GM23338 (cell line): ENCODE data around the gene CYB5A. TPM values are rescaled to one million over a fixed set of nuclear protein-coding genes. Genes with fewer than 3 reads are reported as not detected.

Experiments
- ATAC-seq: fragments of 200-7000 bp; cut with Tn5 transposase; 3 replicates; pipeline ENCODE4 v1.9.1; 2020
- DNase-seq: peaks from one replicate; pipeline ENCODE4 v3.0.0-alpha.2; 2015; ENCODE audit warnings: low spot score
- H2AFZ ChIP-seq: fragments of 200-600 bp; sonication (generic); 2 replicates; pipeline ENCODE4 v1.8.0; 2016; ENCODE audit warnings: antibody characterized with exemption, mild to moderate bottlenecking, moderate library complexity
- H3F3A ChIP-seq: fragments of 200-600 bp; sonication (generic); replicated peaks from 2 replicates; pipeline ENCODE4 v1.8.0; 2017; ENCODE audit warnings: antibody characterized with exemption, mixed run types, low read depth
- H3K27ac ChIP-seq: fragments of 200-600 bp; sonication (generic); 2 replicates; pipeline ENCODE4 v1.6.1; 2016; ENCODE audit warnings: low read depth
- H3K27me3 ChIP-seq: fragments of 200-600 bp; sonication (generic); 2 replicates; pipeline ENCODE4 v1.8.0; 2016; ENCODE audit warnings: mild to moderate bottlenecking, mixed run types, moderate library complexity; ENCODE audit not compliant: insufficient read depth
- H3K36me3 ChIP-seq: fragments of 200-600 bp; sonication (generic); 2 replicates; pipeline ENCODE4 v1.8.0; 2016; ENCODE audit warnings: mild to moderate bottlenecking; ENCODE audit not compliant: insufficient read depth
- H3K4me1 ChIP-seq: fragments of 200-600 bp; sonication (generic); 2 replicates; pipeline ENCODE4 v1.8.0; 2016; ENCODE audit warnings: mild to moderate bottlenecking, moderate library complexity; ENCODE audit not compliant: insufficient read depth
- H3K4me2 ChIP-seq: fragments of 200-600 bp; sonication (generic); 2 replicates; pipeline ENCODE4 v1.7.1; 2017; ENCODE audit warnings: mixed run types
- H3K4me3 ChIP-seq: fragments of 200-600 bp; sonication (generic); 2 replicates; pipeline ENCODE4 v1.6.1; 2016; ENCODE audit warnings: mixed run types
- H3K79me2 ChIP-seq: fragments of 200-600 bp; sonication (generic); replicated peaks from 2 replicates; pipeline ENCODE4 v1.8.0; 2017; ENCODE audit warnings: mild to moderate bottlenecking; ENCODE audit not compliant: insufficient read depth
- H3K9me2 ChIP-seq: fragments of 200-600 bp; sonication (generic); 2 replicates; pipeline ENCODE4 v1.8.0; 2017; ENCODE audit not compliant: insufficient read depth
- H4K20me1 ChIP-seq: fragments of 200-600 bp; sonication (generic); replicated peaks from 2 replicates; pipeline ENCODE4 v1.8.0; 2017; ENCODE audit warnings: mild to moderate bottlenecking; ENCODE audit not compliant: insufficient read depth
- H3K27ac Mint-ChIP-seq: 2 replicates; pipeline ENCODE4 v1.8.0; 2020; ENCODE audit warnings: inconsistent platforms, mild to moderate bottlenecking, moderate library complexity, mixed read lengths
- H3K27me3 Mint-ChIP-seq: 3 replicates; pipeline ENCODE4 v1.8.0; 2022; ENCODE audit warnings: low read depth, mild to moderate bottlenecking, moderate library complexity, mixed read lengths, inconsistent platforms; ENCODE audit not compliant: insufficient read depth, poor library complexity
- H3K36me3 Mint-ChIP-seq: 3 replicates; pipeline ENCODE4 v1.8.0; 2021; ENCODE audit warnings: low read depth, mild to moderate bottlenecking, inconsistent platforms, moderate library complexity, mixed read lengths
- H3K4me1 Mint-ChIP-seq: 3 replicates; pipeline ENCODE4 v1.8.0; 2020; ENCODE audit warnings: mild to moderate bottlenecking, inconsistent platforms, mixed read lengths
- H3K4me3 Mint-ChIP-seq: 3 replicates; pipeline ENCODE4 v1.8.0; 2021; ENCODE audit warnings: moderate library complexity, mild to moderate bottlenecking, inconsistent platforms, mixed read lengths
- H3K9me3 Mint-ChIP-seq: 3 replicates; pipeline ENCODE4 v1.8.0; 2020; ENCODE audit warnings: moderate library complexity, mild to moderate bottlenecking, inconsistent platforms, mixed read lengths
- EZH2 ChIP-seq: fragments of 200-600 bp; sonication (generic); IDR thresholded peaks from one replicate; pipeline ENCODE4 v1.8.0; 2017; ENCODE audit warnings: antibody characterized with exemption, mild to moderate bottlenecking, low read depth; ENCODE audit not compliant: unreplicated experiment
- EZH2phosphoT487 ChIP-seq: fragments of 200-600 bp; sonication (generic); IDR thresholded peaks from one replicate; pipeline ENCODE4 v1.8.1; 2018; ENCODE audit warnings: antibody characterized with exemption; ENCODE audit not compliant: unreplicated experiment
- JUNB ChIP-seq: IDR thresholded peaks from one replicate; pipeline ENCODE4 v1.6.1; 2016; ENCODE audit warnings: antibody characterized with exemption; ENCODE audit not compliant: unreplicated experiment
- NANOG ChIP-seq: IDR thresholded peaks from 2 replicates; pipeline ENCODE4 v1.6.1; 2016; ENCODE audit warnings: antibody characterized with exemption, borderline replicate concordance
- STAT1 ChIP-seq: IDR thresholded peaks from one replicate; pipeline ENCODE4 v1.6.1; 2016; ENCODE audit warnings: antibody characterized with exemption; ENCODE audit not compliant: unreplicated experiment
- ZNF114 ChIP-seq: fragments of 250-450 bp; sonication (Bioruptor Pico); IDR thresholded peaks from 2 replicates; pipeline ENCODE4 v1.5.0; 2020; ENCODE audit warnings: mild to moderate bottlenecking, moderate library complexity
- ZNF331 ChIP-seq: fragments of 250-450 bp; sonication (Bioruptor Pico); IDR thresholded peaks from 2 replicates; pipeline ENCODE4 v1.5.0; 2020; ENCODE audit warnings: low read depth, mild to moderate bottlenecking, moderate library complexity
- polyA plus RNA-seq: library from polyadenylated mRNA; unstranded; fragments of >200 nt; fragmentation: Nextera tagmentation; extraction: Ambion mirVana; gene quantifications from 2 replicates; pipeline ENCODE4 v1.2.1, GENCODE V29; 2016
- total RNA-seq: library from RNA; depleted of rRNA; stranded (reverse); fragments of >200 nt; shearing (Covaris generic); gene quantifications from 2 replicates; pipeline ENCODE4 v1.2.3, GENCODE V29; 2014
- TF ChIP-seq, protein P1 (sequence below): IDR thresholded peaks from one replicate; pipeline ENCODE4 v1.6.1; 2018; ENCODE audit warnings: antibody characterized with exemption; ENCODE audit not compliant: unreplicated experiment
- TF ChIP-seq, protein P2 (sequence below): fragments of 250-450 bp; sonication (Bioruptor Pico); IDR thresholded peaks from 2 replicates; pipeline ENCODE4 v1.5.0; 2020; ENCODE audit warnings: mild to moderate bottlenecking, moderate library complexity
- TF ChIP-seq, protein P3 (sequence below): IDR thresholded peaks from 2 replicates; pipeline ENCODE4 v1.6.1; 2016; ENCODE audit warnings: antibody characterized with exemption

CYB5A gene
- total and polyA plus RNA-seq, 2 experiments from 2014 or later: 136 to 283 TPM

DNA sequence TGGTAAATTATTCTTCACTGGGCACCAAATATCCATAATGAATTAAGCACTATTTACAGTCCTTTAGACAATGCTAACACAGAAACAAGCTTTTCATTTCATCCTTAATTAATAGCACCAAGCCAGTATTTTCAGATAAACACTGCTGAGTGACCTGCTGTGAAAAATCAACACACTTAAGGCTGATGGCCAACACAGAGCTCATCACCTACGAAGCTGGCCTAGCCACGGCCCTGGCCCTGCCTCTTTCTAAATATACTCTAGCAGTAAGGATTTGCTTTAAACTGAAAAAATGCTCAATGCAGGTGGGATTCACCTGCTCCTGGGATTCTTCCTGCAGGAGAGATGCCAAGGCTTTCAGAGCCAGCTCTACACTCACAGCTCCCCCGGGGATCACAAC, 18.4 kb downstream of the CYB5A start:
- peaks cover 39% of the 10 kb centered on the region for H3K36me3 Mint-ChIP-seq
- Histone ChIP-seq H4K20me1 (peaks cover 20% of the 10 kb centered on the region), H2AFZ (no peak overlapping the region), H3K27ac (no peak overlapping the region), H3K4me3 (no peak overlapping the region), H3K79me2 (peaks cover 95% of the 10 kb centered on the region), H3K27me3 (no peaks in the 10 kb centered on the region), H3K9me2 (no peaks in the 10 kb centered on the region), H3K36me3 (no peaks in the 10 kb centered on the region; the same call in 1 of the 2 replicates), H3K4me1 (peaks cover 14% of the 10 kb centered on the region; the same call in 1 of the 2 replicates), H3K4me2 (no peak overlapping the region), H3F3A (no peaks in the 10 kb centered on the region)
- peaks cover 61% of the 10 kb centered on the region for H3K4me1 Mint-ChIP-seq
- no peak for TF ChIP-seq STAT1
- TF ChIP-seq ZNF114 (CRISPR knock-in tag): no peak
- H3K9me3 Mint-ChIP-seq: no peaks in the 10 kb centered on the region; the same call in 2 of the 3 replicates
- no peak overlapping the region for H3K4me3 Mint-ChIP-seq
- H3K27me3 Mint-ChIP-seq: peaks cover 10% of the 10 kb centered on the region
- DNase-seq (no peak), ATAC-seq (no peak)
- no peak overlapping the region for H3K27ac Mint-ChIP-seq

DNA sequence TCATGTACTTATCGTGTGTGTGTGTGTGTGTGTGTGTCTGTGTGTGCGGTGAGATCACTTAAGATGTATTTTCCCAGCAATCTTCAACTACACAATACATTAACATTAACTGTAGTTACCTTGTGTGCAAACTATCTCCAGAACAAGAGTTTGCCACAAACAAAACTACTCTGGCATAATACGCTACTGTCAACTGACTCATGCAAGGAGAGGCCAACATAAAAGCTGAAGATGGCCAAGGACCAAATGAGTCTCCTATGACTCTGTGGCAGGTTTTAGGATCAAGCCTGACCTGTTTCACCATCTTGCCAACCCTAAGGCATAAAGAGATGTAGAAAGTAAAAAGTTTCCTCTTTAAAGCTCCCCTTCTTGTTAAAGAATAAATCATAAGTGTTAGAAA, 20.1 kb downstream of the CYB5A start:
- Mint-ChIP-seq H3K36me3 (peaks cover 31% of the 10 kb centered on the region), H3K4me3 (no peak overlapping the region), H3K4me1 (peaks cover 60% of the 10 kb centered on the region), H3K9me3 (no peaks in the 10 kb centered on the region), H3K27ac (no peak overlapping the region), H3K27me3 (peaks cover 6% of the 10 kb centered on the region)
- Histone ChIP-seq H3K4me1 (peaks cover 12% of the 10 kb centered on the region; the same call in 1 of the 2 replicates), H3K27ac (no peak overlapping the region), H3K4me2 (no peak overlapping the region), H3K79me2 (peaks cover 88% of the 10 kb centered on the region), H2AFZ (no peak overlapping the region), H3K9me2 (no peaks in the 10 kb centered on the region), H3K4me3 (no peak overlapping the region), H3F3A (no peaks in the 10 kb centered on the region), H4K20me1 (peaks cover 20% of the 10 kb centered on the region), H3K36me3 (no peaks in the 10 kb centered on the region; the same call in 1 of the 2 replicates), H3K27me3 (no peaks in the 10 kb centered on the region)
- DNase-seq: no peak
- no peak for ATAC-seq
- TF ChIP-seq, protein P1, sequence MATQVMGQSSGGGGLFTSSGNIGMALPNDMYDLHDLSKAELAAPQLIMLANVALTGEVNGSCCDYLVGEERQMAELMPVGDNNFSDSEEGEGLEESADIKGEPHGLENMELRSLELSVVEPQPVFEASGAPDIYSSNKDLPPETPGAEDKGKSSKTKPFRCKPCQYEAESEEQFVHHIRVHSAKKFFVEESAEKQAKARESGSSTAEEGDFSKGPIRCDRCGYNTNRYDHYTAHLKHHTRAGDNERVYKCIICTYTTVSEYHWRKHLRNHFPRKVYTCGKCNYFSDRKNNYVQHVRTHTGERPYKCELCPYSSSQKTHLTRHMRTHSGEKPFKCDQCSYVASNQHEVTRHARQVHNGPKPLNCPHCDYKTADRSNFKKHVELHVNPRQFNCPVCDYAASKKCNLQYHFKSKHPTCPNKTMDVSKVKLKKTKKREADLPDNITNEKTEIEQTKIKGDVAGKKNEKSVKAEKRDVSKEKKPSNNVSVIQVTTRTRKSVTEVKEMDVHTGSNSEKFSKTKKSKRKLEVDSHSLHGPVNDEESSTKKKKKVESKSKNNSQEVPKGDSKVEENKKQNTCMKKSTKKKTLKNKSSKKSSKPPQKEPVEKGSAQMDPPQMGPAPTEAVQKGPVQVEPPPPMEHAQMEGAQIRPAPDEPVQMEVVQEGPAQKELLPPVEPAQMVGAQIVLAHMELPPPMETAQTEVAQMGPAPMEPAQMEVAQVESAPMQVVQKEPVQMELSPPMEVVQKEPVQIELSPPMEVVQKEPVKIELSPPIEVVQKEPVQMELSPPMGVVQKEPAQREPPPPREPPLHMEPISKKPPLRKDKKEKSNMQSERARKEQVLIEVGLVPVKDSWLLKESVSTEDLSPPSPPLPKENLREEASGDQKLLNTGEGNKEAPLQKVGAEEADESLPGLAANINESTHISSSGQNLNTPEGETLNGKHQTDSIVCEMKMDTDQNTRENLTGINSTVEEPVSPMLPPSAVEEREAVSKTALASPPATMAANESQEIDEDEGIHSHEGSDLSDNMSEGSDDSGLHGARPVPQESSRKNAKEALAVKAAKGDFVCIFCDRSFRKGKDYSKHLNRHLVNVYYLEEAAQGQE: no peak
- TF ChIP-seq JUNB (no peak), ZNF331 (CRISPR knock-in tag) (no peak), ZNF114 (CRISPR knock-in tag) (no peak), EZH2 (no peak), EZH2phosphoT487 (no peak), NANOG (no peak)
- TF ChIP-seq, protein P2, sequence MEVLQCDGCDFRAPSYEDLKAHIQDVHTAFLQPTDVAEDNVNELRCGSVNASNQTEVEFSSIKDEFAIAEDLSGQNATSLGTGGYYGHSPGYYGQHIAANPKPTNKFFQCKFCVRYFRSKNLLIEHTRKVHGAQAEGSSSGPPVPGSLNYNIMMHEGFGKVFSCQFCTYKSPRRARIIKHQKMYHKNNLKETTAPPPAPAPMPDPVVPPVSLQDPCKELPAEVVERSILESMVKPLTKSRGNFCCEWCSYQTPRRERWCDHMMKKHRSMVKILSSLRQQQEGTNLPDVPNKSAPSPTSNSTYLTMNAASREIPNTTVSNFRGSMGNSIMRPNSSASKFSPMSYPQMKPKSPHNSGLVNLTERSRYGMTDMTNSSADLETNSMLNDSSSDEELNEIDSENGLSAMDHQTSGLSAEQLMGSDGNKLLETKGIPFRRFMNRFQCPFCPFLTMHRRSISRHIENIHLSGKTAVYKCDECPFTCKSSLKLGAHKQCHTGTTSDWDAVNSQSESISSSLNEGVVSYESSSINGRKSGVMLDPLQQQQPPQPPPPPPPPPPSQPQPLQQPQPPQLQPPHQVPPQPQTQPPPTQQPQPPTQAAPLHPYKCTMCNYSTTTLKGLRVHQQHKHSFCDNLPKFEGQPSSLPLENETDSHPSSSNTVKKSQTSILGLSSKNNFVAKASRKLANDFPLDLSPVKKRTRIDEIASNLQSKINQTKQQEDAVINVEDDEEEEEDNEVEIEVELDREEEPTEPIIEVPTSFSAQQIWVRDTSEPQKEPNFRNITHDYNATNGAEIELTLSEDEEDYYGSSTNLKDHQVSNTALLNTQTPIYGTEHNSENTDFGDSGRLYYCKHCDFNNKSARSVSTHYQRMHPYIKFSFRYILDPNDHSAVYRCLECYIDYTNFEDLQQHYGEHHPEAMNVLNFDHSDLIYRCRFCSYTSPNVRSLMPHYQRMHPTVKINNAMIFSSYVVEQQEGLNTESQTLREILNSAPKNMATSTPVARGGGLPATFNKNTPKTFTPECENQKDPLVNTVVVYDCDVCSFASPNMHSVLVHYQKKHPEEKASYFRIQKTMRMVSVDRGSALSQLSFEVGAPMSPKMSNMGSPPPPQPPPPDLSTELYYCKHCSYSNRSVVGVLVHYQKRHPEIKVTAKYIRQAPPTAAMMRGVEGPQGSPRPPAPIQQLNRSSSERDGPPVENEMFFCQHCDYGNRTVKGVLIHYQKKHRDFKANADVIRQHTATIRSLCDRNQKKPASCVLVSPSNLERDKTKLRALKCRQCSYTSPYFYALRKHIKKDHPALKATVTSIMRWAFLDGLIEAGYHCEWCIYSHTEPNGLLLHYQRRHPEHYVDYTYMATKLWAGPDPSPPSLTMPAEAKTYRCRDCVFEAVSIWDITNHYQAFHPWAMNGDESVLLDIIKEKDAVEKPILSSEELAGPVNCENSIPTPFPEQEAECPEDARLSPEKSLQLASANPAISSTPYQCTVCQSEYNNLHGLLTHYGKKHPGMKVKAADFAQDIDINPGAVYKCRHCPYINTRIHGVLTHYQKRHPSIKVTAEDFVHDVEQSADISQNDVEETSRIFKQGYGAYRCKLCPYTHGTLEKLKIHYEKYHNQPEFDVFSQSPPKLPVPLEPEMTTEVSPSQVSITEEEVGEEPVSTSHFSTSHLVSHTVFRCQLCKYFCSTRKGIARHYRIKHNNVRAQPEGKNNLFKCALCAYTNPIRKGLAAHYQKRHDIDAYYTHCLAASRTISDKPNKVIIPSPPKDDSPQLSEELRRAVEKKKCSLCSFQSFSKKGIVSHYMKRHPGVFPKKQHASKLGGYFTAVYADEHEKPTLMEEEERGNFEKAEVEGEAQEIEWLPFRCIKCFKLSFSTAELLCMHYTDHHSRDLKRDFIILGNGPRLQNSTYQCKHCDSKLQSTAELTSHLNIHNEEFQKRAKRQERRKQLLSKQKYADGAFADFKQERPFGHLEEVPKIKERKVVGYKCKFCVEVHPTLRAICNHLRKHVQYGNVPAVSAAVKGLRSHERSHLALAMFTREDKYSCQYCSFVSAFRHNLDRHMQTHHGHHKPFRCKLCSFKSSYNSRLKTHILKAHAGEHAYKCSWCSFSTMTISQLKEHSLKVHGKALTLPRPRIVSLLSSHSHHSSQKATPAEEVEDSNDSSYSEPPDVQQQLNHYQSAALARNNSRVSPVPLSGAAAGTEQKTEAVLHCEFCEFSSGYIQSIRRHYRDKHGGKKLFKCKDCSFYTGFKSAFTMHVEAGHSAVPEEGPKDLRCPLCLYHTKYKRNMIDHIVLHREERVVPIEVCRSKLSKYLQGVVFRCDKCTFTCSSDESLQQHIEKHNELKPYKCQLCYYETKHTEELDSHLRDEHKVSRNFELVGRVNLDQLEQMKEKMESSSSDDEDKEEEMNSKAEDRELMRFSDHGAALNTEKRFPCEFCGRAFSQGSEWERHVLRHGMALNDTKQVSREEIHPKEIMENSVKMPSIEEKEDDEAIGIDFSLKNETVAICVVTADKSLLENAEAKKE (CRISPR knock-in tag): no peak
- TF ChIP-seq, protein P3, sequence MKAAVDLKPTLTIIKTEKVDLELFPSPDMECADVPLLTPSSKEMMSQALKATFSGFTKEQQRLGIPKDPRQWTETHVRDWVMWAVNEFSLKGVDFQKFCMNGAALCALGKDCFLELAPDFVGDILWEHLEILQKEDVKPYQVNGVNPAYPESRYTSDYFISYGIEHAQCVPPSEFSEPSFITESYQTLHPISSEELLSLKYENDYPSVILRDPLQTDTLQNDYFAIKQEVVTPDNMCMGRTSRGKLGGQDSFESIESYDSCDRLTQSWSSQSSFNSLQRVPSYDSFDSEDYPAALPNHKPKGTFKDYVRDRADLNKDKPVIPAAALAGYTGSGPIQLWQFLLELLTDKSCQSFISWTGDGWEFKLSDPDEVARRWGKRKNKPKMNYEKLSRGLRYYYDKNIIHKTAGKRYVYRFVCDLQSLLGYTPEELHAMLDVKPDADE: no peak
